GM12801 (cell line): ENCODE results near the gene F13A1.

ENCODE experiments used
- TF ChIP-seq, protein P1 (sequence below): IDR thresholded peaks from one replicate; pipeline ENCODE4 v1.5.1; 2011; ENCODE audit warnings: control low read depth; ENCODE audit not compliant: insufficient read length; ENCODE audit errors: extremely low read depth

The F13A1 gene

DNA sequence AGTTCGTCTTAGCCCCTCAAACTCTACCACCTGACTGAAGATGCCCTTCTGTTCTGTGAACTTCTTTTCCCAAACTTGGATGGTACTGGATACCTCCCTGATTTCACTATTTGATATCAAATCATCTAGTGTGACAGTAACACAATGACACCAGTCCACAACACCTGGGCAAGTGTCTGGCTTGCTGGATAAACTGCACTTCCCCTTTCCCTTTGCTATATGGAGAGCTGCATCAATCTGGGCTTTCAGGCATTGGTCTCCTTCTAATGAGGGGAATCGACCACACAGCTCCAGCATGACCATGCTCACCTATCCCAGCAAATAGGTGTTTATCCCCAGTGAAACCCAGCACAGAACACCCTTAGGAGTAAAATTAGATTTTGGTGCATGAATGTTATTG, 3.1 kb downstream of the F13A1 start:
- TF ChIP-seq, protein P1, sequence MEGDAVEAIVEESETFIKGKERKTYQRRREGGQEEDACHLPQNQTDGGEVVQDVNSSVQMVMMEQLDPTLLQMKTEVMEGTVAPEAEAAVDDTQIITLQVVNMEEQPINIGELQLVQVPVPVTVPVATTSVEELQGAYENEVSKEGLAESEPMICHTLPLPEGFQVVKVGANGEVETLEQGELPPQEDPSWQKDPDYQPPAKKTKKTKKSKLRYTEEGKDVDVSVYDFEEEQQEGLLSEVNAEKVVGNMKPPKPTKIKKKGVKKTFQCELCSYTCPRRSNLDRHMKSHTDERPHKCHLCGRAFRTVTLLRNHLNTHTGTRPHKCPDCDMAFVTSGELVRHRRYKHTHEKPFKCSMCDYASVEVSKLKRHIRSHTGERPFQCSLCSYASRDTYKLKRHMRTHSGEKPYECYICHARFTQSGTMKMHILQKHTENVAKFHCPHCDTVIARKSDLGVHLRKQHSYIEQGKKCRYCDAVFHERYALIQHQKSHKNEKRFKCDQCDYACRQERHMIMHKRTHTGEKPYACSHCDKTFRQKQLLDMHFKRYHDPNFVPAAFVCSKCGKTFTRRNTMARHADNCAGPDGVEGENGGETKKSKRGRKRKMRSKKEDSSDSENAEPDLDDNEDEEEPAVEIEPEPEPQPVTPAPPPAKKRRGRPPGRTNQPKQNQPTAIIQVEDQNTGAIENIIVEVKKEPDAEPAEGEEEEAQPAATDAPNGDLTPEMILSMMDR = no peak

- TF ChIP-seq, protein P1 = no peak
These were observed 4.8 kb downstream of the F13A1 start for GRCh38 chr6:6315660-6316059.

GRCh38 chr6:6314596-6314995, 5.9 kb downstream of the F13A1 start:
- TF ChIP-seq, protein P1 = no peak

DNA sequence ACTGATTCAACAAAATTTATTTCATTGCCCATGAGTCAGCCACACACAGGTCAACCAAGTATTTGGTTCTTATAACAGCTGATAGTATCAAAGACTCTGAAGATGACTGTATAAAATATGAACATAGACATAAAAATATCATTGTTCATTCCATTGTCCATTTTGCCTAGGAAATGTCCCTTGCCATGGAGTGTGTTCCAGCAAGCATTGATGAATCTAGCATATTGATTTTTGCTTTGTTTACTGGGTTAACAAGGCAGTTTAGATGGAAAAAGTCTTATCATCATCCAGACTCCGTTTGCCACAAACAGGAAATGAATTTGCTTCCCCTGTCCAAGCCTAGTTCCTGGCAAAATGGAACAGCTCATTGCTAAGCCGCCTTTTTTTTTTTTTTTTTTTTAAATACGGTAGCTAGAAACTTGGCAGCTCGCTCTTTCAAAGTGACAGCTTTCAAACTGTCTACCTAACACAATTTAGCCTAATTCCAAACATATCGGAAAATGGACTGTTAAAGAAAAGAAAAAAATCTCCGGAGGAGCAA, 7.5 kb downstream of the F13A1 start:
- TF ChIP-seq, protein P1 = no peak

DNA sequence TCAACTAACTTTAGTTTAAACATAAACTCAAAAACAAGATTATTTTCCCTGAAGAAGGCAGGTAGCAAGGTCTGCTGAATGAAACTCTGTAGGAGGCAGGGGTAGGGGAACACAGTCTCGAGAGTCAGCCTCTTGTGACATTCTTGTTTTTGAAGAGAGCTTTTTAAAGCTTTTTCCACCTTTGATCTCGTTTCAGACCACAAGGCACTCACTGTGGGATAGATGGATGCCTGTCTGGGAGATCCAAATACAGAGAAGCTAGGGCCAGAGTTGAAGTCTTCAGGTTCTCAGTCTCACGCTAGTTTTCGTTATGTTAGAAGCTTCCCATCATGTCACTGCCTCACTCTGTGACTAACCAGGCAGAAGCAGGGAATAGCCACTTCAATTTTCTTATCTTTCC, 14.9 kb downstream of the F13A1 start:
- TF ChIP-seq, protein P1 = no peak

- TF ChIP-seq, protein P1 = no peak
These were observed 27.1 kb downstream of the F13A1 start for GRCh38 chr6:6293317-6293716.

- TF ChIP-seq, protein P1 = no peak
These were observed 33.0 kb downstream of the F13A1 start for GRCh38 chr6:6287415-6287814.
